ENCODE data around the gene H19.

GRCh38 chr11:2031058-2031457 is 33.4 kb upstream of the H19 start:
- TF ChIP-seq CTCF (IDR thresholded peaks at IDR 0.05; ENCODE audit: low read depth, low read length, poor library complexity, severe bottlenecking) = no peak
- TF ChIP-seq EZH2phosphoT487 (IDR thresholded peaks at IDR 0.05; ENCODE audit: borderline replicate concordance, low read length) = no peak

All from DOHH2 (cell line).